Measurements from ENCODE around the gene EMP3.

- TF ChIP-seq CTCF (conservative IDR thresholded peaks at IDR 0.05; ENCODE audit: low read length), result no peak
- no peak for TF ChIP-seq EZH2phosphoT487 (IDR thresholded peaks at IDR 0.05; ENCODE audit: borderline replicate concordance)
These were observed 25.5 kb downstream of the EMP3 start for GRCh38 chr19:48350856-48351255.
